OCI-LY7 (cell line): ENCODE data around the gene RAP2B. TPM values are rescaled to one million over a fixed set of nuclear protein-coding genes. Genes with fewer than 3 reads are reported as not detected.
"Not testable (repeated sequence)": the region's sequence is repeated elsewhere in the genome, so short reads cannot be mapped to it uniquely, and the experiment has no call there.

Source experiments
- Bru-seq: library from RNA; stranded (reverse); fragments of 400-500 nt; gene quantifications from one replicate; lab custom pipeline; 2021; lab: Mats Ljungman, UMichigan
- BruChase-seq, 2 experiments: library from RNA; stranded (reverse); fragments of 400-500 nt; gene quantifications; one replicate each; lab custom pipeline; 2021; lab: Mats Ljungman, UMichigan
- BruUV-seq: library from RNA; stranded (reverse); fragments of 400-500 nt; replicated peaks from 2 replicates; lab custom pipeline; 2021; lab: Mats Ljungman, UMichigan
- CTCF ChIA-PET: fragments of 300-600 bp; sonication (Branson Sonifier 250); formaldehyde crosslinking; loops from one replicate; lab custom pipeline; 2022; ENCODE audit warnings: antibody characterized with exemption; ENCODE audit not compliant: unreplicated experiment; lab: Charles Lee
- POLR2A ChIA-PET: fragments of 300-600 bp; sonication (Branson Sonifier 250); formaldehyde crosslinking; loops from one replicate; lab custom pipeline; 2022; ENCODE audit warnings: antibody characterized with exemption; lab: Charles Lee
- DNase-seq: peaks from one replicate; pipeline ENCODE4 v3.0.0-alpha.2; 2015; ENCODE audit warnings: low spot score
- H2AFZ ChIP-seq: fragments of 200-600 bp; sonication (generic), shearing (Covaris generic); 2 replicates; pipeline ENCODE4 v1.6.1; 2014; ENCODE audit warnings: mild to moderate bottlenecking, antibody characterized with exemption, low read length, moderate library complexity
- H3K27ac ChIP-seq: fragments of 200-600 bp; sonication (generic); 2 replicates; pipeline ENCODE4 v1.5.1; 2014; ENCODE audit warnings: mixed run types, low read depth, mild to moderate bottlenecking, moderate library complexity, low read length, inconsistent platforms; ENCODE audit not compliant: poor library complexity, severe bottlenecking
- H3K36me3 ChIP-seq: fragments of 200-600 bp; sonication (generic); 2 replicates; pipeline ENCODE4 v1.6.1; 2014; ENCODE audit warnings: mild to moderate bottlenecking, antibody characterized with exemption, low read length, moderate library complexity, mixed read lengths; ENCODE audit not compliant: insufficient read depth
- H3K4me1 ChIP-seq: fragments of 200-600 bp; sonication (generic); 2 replicates; pipeline ENCODE4 v1.5.1; 2014; ENCODE audit warnings: mild to moderate bottlenecking, low read length; ENCODE audit not compliant: insufficient read depth, poor library complexity, severe bottlenecking
- H3K4me2 ChIP-seq: fragments of 200-600 bp; sonication (generic); 2 replicates; pipeline ENCODE4 v1.6.1; 2014; ENCODE audit warnings: mild to moderate bottlenecking, low read length
- H3K4me3 ChIP-seq: fragments of 200-600 bp; sonication (generic); 2 replicates; pipeline ENCODE4 v1.5.1; 2014; ENCODE audit warnings: mild to moderate bottlenecking, low read depth, low read length; ENCODE audit not compliant: poor library complexity, severe bottlenecking
- H3K79me2 ChIP-seq: fragments of 200-600 bp; sonication (generic); 2 replicates; pipeline ENCODE4 v1.6.1; 2016; ENCODE audit warnings: low read depth, mild to moderate bottlenecking, low read length, moderate library complexity, mixed read lengths; ENCODE audit not compliant: insufficient read depth
- H3K9me2 ChIP-seq: fragments of 200-600 bp; sonication (generic); 2 replicates; pipeline ENCODE4 v1.6.1; 2016; ENCODE audit warnings: mild to moderate bottlenecking, low read length, mixed read lengths; ENCODE audit not compliant: insufficient read depth
- H3K9me3 ChIP-seq: fragments of 200-600 bp; sonication (generic); 2 replicates; pipeline ENCODE4 v1.6.1; 2014; ENCODE audit warnings: mild to moderate bottlenecking, mixed run types, low read length, mixed read lengths
- H4K20me1 ChIP-seq: fragments of 200-600 bp; sonication (generic); 2 replicates; pipeline ENCODE4 v1.6.1; 2014; ENCODE audit warnings: mild to moderate bottlenecking, antibody characterized with exemption, low read length, moderate library complexity, mixed read lengths; ENCODE audit not compliant: insufficient read depth
- EZH2phosphoT487 ChIP-seq: fragments of 200-600 bp; sonication (generic); IDR thresholded peaks from 2 replicates; pipeline ENCODE4 v1.6.1; 2018; ENCODE audit warnings: low read depth, borderline replicate concordance, mild to moderate bottlenecking, mixed run types, antibody characterized with exemption, low read length, moderate library complexity, mixed read lengths
- intact Hi-C: fragments of 100-400 bp; cut with micrococcal nuclease; formaldehyde crosslinking; loops from one replicate; pipeline ENCODE4 v1.10.0; 2022; ENCODE audit not compliant: unreplicated experiment
- long read RNA-seq: library from polyadenylated mRNA; stranded (forward); transcript quantifications from one replicate; pipeline ENCODE4 v2.0.0, GENCODE V29; 2022
- total RNA-seq, 2 experiments: library from RNA; depleted of rRNA in 1 of 2; stranded (reverse); fragments of >200 nt in 1 of 2; shearing (Covaris generic) in 1 of 2; gene quantifications; 2 replicates each; pipeline ENCODE4 v1.2.3, GENCODE V29; 2014 to 2022
- TF ChIP-seq, protein P1 (sequence below): fragments of 200-600 bp; sonication (generic); conservative IDR thresholded peaks from 2 replicates; pipeline ENCODE4 v1.5.1; 2014; ENCODE audit warnings: mild to moderate bottlenecking, antibody characterized with exemption, low read length, moderate library complexity, mixed read lengths

RAP2B gene
- total RNA-seq (2014; rRNA removed; shearing (Covaris generic)): 11.3 and 12.2 TPM in 2 replicates
- 15.1 and 16.3 TPM in 2 replicates for total RNA-seq (2022)
- percentile 81 among the genes with signal in this experiment for Bru-seq, nascent RNA
- BruChase-seq, experiment 1, labeled RNA remaining after a 6-hour chase: percentile 82 among the genes with signal in this experiment
- BruChase-seq, experiment 2, labeled RNA remaining after a 2-hour chase: percentile 96 among the genes with signal in this experiment
- long read RNA-seq, full-length matches to known transcripts: 42 of 43 reads
- long read RNA-seq, partial matches to known transcripts: 0 of 43 reads
- long read RNA-seq, other reads (novel, unspliced or antisense): 1 of 43 reads

DNA sequence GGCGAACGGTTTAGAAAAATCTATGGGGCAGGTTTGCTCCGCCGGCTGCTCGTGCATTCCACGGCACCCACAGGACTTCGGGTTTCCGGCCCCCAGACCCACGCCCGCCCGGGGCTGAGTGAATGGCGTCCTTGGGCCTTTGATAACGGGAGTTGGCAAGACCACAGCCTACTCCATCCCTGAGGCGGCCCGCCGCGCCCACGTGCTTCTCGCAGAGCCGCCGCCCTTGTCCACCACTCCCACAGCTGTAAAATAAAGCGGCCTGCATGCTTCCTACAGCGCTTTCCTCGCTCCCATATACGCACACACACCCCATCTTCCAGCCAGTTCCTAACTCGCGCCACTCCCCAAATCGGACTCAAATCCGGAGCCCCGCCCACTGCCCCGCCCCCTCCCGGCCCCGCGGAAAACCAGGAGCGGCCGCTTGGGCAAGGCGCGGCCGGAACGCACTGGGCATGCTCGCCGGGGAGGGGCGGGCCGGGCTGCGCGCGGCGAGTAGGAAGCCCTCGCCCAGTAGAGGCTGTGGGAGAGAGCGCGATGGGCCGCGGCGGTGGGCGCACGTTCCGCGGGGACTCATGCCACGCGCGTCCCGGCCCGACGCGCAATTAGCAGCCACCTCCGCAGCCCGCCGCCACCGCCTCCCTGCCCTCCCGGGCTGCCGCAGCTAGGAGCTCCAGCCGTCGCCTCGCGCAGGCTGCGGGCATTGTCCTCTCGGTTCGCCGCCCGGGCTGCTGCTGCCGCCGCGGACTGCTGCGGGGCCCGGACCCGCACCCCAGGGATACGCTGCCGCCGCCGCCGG lies at the start of gene RAP2B:
RAP2B (plus strand) TSS at position 513 of the 799 bp plus-strand sequence. CDS start 468 bp downstream, outside the sequence.
- DNase-seq: peak; percentile 94
- POLR2A ChIA-PET: interaction anchor here (0.6 to 3.6 kb wide), 25 partner anchors 10 to 906 kb away, joined by 3 to 33 read pairs (median 5); no protein-coding TSS in a partner anchor
- TF ChIP-seq EZH2phosphoT487: no peak
- TF ChIP-seq, protein P1, sequence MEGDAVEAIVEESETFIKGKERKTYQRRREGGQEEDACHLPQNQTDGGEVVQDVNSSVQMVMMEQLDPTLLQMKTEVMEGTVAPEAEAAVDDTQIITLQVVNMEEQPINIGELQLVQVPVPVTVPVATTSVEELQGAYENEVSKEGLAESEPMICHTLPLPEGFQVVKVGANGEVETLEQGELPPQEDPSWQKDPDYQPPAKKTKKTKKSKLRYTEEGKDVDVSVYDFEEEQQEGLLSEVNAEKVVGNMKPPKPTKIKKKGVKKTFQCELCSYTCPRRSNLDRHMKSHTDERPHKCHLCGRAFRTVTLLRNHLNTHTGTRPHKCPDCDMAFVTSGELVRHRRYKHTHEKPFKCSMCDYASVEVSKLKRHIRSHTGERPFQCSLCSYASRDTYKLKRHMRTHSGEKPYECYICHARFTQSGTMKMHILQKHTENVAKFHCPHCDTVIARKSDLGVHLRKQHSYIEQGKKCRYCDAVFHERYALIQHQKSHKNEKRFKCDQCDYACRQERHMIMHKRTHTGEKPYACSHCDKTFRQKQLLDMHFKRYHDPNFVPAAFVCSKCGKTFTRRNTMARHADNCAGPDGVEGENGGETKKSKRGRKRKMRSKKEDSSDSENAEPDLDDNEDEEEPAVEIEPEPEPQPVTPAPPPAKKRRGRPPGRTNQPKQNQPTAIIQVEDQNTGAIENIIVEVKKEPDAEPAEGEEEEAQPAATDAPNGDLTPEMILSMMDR: no peak

DNA sequence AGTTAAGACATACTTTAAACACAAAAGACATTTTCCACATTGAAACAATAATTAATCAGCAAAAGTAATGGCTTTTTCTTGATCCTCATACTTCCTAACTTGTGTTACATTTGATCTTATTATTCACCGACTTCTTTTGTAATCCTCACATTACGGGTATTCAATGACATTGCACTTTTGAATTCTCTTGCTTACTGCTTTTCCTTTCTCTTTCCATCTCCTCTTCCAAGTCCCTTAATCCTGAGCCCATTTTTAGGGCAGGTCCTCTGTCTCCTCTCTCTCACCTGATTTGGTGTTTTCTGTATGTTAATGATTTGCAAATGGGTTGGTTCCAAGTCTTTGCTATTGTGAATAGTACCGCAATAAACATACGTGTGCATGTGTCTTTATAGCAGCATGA lies 48.5 kb upstream of the RAP2B start:
- Histone ChIP-seq H3K4me1 (no peaks in the 10 kb centered on the region), H3K4me2 (no peak overlapping the region), H2AFZ (no peak overlapping the region), H3K36me3 (no peaks in the 10 kb centered on the region), H3K27ac (no peak overlapping the region), H4K20me1 (no peaks in the 10 kb centered on the region), H3K9me3 (no peaks in the 10 kb centered on the region), H3K4me3 (no peak overlapping the region), H3K9me2 (no peaks in the 10 kb centered on the region), H3K79me2 (no peaks in the 10 kb centered on the region)
- ChIA-PET POLR2A (no interaction called here), CTCF (no interaction called here)
- intact Hi-C loops: no loop called here
- no peak for TF ChIP-seq EZH2phosphoT487
- TF ChIP-seq, protein P1: no peak
- no peak for DNase-seq
- no TSS peak for BruUV-seq

More for the DNA sequence above, at the start of gene RAP2B:
- Histone ChIP-seq H3K4me2 (peak within 1 kb of the TSS; percentile 89), H3K79me2 (peaks cover 48% of the 10 kb centered on the region), H3K27ac (peak within 1 kb of the TSS; percentile 82), H3K9me3 (no peaks in the 10 kb centered on the region), H3K9me2 (no peaks in the 10 kb centered on the region), H3K36me3 (peaks cover 17% of the 10 kb centered on the region; the same call in 1 of the 2 replicates), H3K4me3 (peak within 1 kb of the TSS; percentile 87), H2AFZ (peak within 1 kb of the TSS; percentile 89), H4K20me1 (peaks cover 37% of the 10 kb centered on the region), H3K4me1 (peaks cover 34% of the 10 kb centered on the region)
- intact Hi-C loops: loop anchor here (1.0 to 5.0 kb wide), 4 partner anchors 463 to 1160 kb away; partner anchors contain the start of gene DHX36
- CTCF ChIA-PET: no interaction called here
- BruUV-seq: no TSS peak

DNA sequence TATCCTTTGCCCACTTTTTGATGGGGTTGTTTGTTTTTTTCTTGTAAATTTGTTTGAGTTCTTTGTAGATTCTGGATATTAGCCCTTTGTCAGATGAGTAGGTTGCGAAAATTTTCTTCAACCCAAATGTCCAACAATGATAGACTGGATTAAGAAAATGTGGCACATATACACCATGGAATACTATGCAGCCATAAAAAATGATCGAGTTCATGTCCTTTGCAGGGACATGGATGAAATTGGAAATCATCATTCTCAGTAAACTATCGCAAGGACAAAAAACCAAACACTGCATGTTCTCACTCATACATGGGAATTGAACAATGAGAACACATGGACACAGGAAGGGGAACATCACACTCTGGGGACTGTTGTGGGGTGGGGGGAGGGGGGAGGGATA lies 47.8 kb upstream of the RAP2B start:
- intact Hi-C loops, H3K36me3 ChIP-seq, DNase-seq: not testable (repeated sequence)

More for the DNA sequence above, 47.8 kb upstream of the RAP2B start:
- H3K4me3 ChIP-seq, H3K27ac ChIP-seq, H4K20me1 ChIP-seq, H3K4me1 ChIP-seq, BruUV-seq, H3K9me2 ChIP-seq, POLR2A ChIA-PET, H3K79me2 ChIP-seq, H2AFZ ChIP-seq, H3K4me2 ChIP-seq, CTCF ChIA-PET, H3K9me3 ChIP-seq: not testable (repeated sequence)
